Measurements from ENCODE around the gene PRR33. TPM values are rescaled to one million over a fixed set of nuclear protein-coding genes. Genes with fewer than 3 reads are reported as not detected.

The PRR33 gene
- total RNA-seq, 1 donor from 2014 or later, result not detected

GRCh38 chr11:1839204-1839923 lies 52.3 kb downstream of the PRR33 start:
- H3K9me3 ChIP-seq, result no peaks in the 10 kb centered on the region
- H3K4me1 ChIP-seq, result peaks cover 29% of the 10 kb centered on the region
- H3K4me3 ChIP-seq, result no peak overlapping the region
- TF ChIP-seq CTCF (IDR thresholded peaks at IDR 0.05), result no peak
- no peak for TF ChIP-seq POLR2AphosphoS5 (IDR thresholded peaks at IDR 0.05; ENCODE audit: insufficient read depth in 1 of 2, low read depth in 1 of 2)
- no peak for TF ChIP-seq POLR2A (IDR thresholded peaks at IDR 0.05)
- H3K36me3 ChIP-seq, result no peaks in the 10 kb centered on the region
- H3K27me3 ChIP-seq, result no peaks in the 10 kb centered on the region
- DNase-seq (ENCODE audit: extremely low spot score in 2 of 2), result no peak
- intact Hi-C loops (cut with DNase I), result loop anchor here (5.0 kb wide), 1 partner anchor 313 kb away; no protein-coding TSS in a partner anchor
- H3K27ac ChIP-seq, result no peak overlapping the region

GRCh38 chr11:1838426-1839144 lies 53.1 kb downstream of the PRR33 start, which contains the start of gene TNNI2:
TSS of gene TNNI2 (plus strand) at chr11:1838981. CDS start at chr11:1839697, 716 bp downstream.
- intact Hi-C loops (cut with DNase I), result loop anchor here (5.0 kb wide), 1 partner anchor 314 kb away; no protein-coding TSS in a partner anchor
- H3K4me3 ChIP-seq, result no peak within 1 kb of the TSS
- H3K27ac ChIP-seq, result peak within 1 kb of the TSS; percentile 39

More at GRCh38 chr11:1838426-1839144, 53.1 kb downstream of the PRR33 start, which contains the start of gene TNNI2:
- Histone ChIP-seq H3K9me3 (no peaks in the 10 kb centered on the region), H3K4me1 (peaks cover 31% of the 10 kb centered on the region), H3K36me3 (no peaks in the 10 kb centered on the region), H3K27me3 (no peaks in the 10 kb centered on the region)
- no peak for TF ChIP-seq POLR2AphosphoS5 (IDR thresholded peaks at IDR 0.05; ENCODE audit: insufficient read depth in 1 of 2, low read depth in 1 of 2)
- no peak for TF ChIP-seq POLR2A (IDR thresholded peaks at IDR 0.05)
- TF ChIP-seq CTCF (IDR thresholded peaks at IDR 0.05), result no peak
- no peak for DNase-seq (ENCODE audit: extremely low spot score in 2 of 2)

Small RNA genes lying within 50 kb of the gene (microRNA-seq; reads per million reads assigned to microRNA genes)
- gene MIR4298 (ENCODE audit: borderline number of aligned reads, borderline replicate concordance), result not detected
- not detected for gene MIR7847 (ENCODE audit: borderline number of aligned reads, borderline replicate concordance)

Small RNA genes lying within 50 kb of the gene (small RNA-seq; reads per million reads assigned to genes)
- not detected for gene AC051649.1
- not detected for gene MIR4298

Other genes starting within 250 kb of the PRR33 start
- not detected for gene KRTAP5-6, start 194.7 kb downstream of the PRR33 start, total RNA-seq
- 4.9 TPM for gene IFITM10, start 141.3 kb downstream of the PRR33 start, total RNA-seq
- 508 TPM for gene CTSD, start 128.0 kb downstream of the PRR33 start, total RNA-seq
- gene SYT8, start 56.9 kb downstream of the PRR33 start, total RNA-seq, result 1.2 TPM
- gene TNNI2, start 52.9 kb downstream of the PRR33 start, total RNA-seq, result not detected
- gene LSP1, start 38.8 kb downstream of the PRR33 start, total RNA-seq, result 32.7 TPM
- 20.4 TPM for gene TNNT3, start 27.8 kb upstream of the PRR33 start, total RNA-seq
- 148 TPM for gene MRPL23, start 55.4 kb upstream of the PRR33 start, total RNA-seq
- 252 TPM for gene H19, start 105.9 kb upstream of the PRR33 start, total RNA-seq
- gene IGF2, start 247.5 kb upstream of the PRR33 start, total RNA-seq, result 56.5 TPM